Measurements from ENCODE around the gene RERE.

- no peak for TF ChIP-seq CTCF (IDR thresholded peaks at IDR 0.05)
- TF ChIP-seq POLR2A (IDR thresholded peaks at IDR 0.05) = no peak
Measured at GRCh38 chr1:8680664-8681650, 136.5 kb downstream of the RERE start.

All from heart left ventricle (tissue), 13 donors.